ENCODE results near the gene ANTXR2.

ANTXR2 gene

DNA sequence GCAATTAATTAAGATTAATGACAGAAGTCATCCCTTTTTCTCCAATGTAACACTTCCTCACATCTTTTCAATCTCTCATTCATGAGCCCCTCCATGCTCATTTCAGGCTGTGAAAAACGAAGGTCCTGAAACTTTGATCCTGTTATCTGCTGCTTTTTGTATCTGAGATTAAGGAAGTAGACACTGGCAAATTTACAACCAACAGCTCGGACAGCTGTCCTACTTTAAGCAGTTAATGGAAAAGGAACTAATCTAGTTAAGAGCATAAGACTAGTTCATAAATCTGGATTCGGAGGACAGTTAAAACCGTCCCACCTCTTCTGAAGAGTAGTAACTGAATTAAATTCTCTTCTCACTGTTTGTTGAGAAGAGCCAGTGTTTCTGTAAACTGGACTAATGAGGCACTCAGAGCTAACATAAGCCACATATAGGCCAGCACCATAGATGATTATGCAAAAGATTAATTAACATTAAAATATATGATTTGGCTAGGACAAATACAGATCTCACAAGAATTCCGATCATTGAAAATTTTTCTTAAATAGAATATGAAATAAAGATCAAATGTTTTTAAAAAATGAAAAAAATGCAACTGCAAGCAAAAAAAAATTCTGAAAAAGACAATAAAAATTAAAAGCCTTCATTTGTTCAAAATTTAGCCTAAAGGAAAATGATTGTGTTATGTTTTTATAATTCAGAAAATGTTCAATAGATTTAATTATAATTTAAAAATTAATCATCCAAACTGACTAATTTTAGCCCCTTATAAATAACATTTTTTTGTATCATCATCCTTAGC lies 114.4 kb downstream of the ANTXR2 start:
- Histone ChIP-seq H3K79me2 (ENCODE audit: control insufficient read depth, insufficient read depth, low read length) (no peaks in the 10 kb centered on the region), H3K27me3 (ENCODE audit: insufficient read depth, low read length, poor library complexity) (no peaks in the 10 kb centered on the region), H2BK120ac (ENCODE audit: low read depth, low read length) (no peak overlapping the region), H3K27ac (ENCODE audit: low read depth, low read length) (no peak overlapping the region), H2BK15ac (replicated peaks; ENCODE audit: low read depth) (no peak overlapping the region), H3K4me2 (ENCODE audit: low read length) (no peak overlapping the region), H3K56ac (ENCODE audit: low read length) (no peak overlapping the region), H3K36me3 (ENCODE audit: control insufficient read depth, insufficient read depth, low read length) (no peaks in the 10 kb centered on the region), H3K4me1 (ENCODE audit: control insufficient read depth, low read depth, low read length) (no peaks in the 10 kb centered on the region), H4K8ac (ENCODE audit: low read depth, low read length) (no peak overlapping the region), H3K23ac (ENCODE audit: low read length) (no peak overlapping the region), H2BK5ac (ENCODE audit: low read length) (no peak overlapping the region), H4K5ac (ENCODE audit: low read length) (no peak overlapping the region), H3K18ac (ENCODE audit: low read length) (no peak overlapping the region), H3K4ac (ENCODE audit: low read depth, low read length) (no peak overlapping the region), H2AK5ac (ENCODE audit: low read length) (no peak overlapping the region), H3K79me1 (ENCODE audit: low read length) (no peaks in the 10 kb centered on the region), H3K4me3 (ENCODE audit: low read length) (no peak overlapping the region), H3K9ac (ENCODE audit: low read length) (no peak overlapping the region)
- DNase-seq = peak; percentile 23
- WGBS (ENCODE audit: extremely low coverage, insufficient coverage, low lambda C conversion rate) = no CpG with 5 or more reads among the region's 5 CpGs

DNA sequence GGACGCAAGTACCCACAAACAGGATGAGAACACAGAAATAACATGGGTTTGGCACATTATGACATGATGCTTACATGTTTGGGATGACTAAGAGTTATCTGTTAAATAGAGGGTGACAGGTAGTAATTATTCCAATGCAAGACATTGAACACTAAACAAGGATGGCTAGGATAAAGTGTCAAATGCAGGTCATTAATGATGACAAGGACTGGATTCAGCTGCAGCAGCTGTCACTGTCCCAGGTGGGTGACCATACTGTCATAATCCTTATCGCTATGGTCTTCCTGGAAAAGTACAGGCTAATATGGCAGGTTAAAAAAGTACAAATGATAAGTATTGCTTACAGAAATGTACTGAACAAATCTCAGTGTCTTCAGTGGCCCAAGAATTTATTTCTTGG lies 123.9 kb downstream of the ANTXR2 start:
- Histone ChIP-seq H2BK15ac (replicated peaks; ENCODE audit: low read depth) (no peak overlapping the region), H3K4me3 (ENCODE audit: low read length) (no peak overlapping the region), H3K4ac (ENCODE audit: low read depth, low read length) (no peak overlapping the region), H2BK5ac (ENCODE audit: low read length) (no peak overlapping the region), H3K23ac (ENCODE audit: low read length) (no peak overlapping the region), H3K79me1 (ENCODE audit: low read length) (no peaks in the 10 kb centered on the region), H2AK5ac (ENCODE audit: low read length) (no peak overlapping the region), H3K79me2 (ENCODE audit: control insufficient read depth, insufficient read depth, low read length) (no peaks in the 10 kb centered on the region), H3K4me1 (ENCODE audit: control insufficient read depth, low read depth, low read length) (no peaks in the 10 kb centered on the region), H3K36me3 (ENCODE audit: control insufficient read depth, insufficient read depth, low read length) (no peaks in the 10 kb centered on the region), H3K4me2 (ENCODE audit: low read length) (no peak overlapping the region), H4K5ac (ENCODE audit: low read length) (no peak overlapping the region), H3K9ac (ENCODE audit: low read length) (no peak overlapping the region), H4K8ac (ENCODE audit: low read depth, low read length) (no peak overlapping the region), H3K56ac (ENCODE audit: low read length) (no peak overlapping the region), H3K27me3 (ENCODE audit: insufficient read depth, low read length, poor library complexity) (no peaks in the 10 kb centered on the region), H2BK120ac (ENCODE audit: low read depth, low read length) (no peak overlapping the region), H3K18ac (ENCODE audit: low read length) (no peak overlapping the region), H3K27ac (ENCODE audit: low read depth, low read length) (no peak overlapping the region)
- no CpG with 5 or more reads among the region's 2 CpGs for WGBS (ENCODE audit: extremely low coverage, insufficient coverage, low lambda C conversion rate)
- no peak for DNase-seq

DNA sequence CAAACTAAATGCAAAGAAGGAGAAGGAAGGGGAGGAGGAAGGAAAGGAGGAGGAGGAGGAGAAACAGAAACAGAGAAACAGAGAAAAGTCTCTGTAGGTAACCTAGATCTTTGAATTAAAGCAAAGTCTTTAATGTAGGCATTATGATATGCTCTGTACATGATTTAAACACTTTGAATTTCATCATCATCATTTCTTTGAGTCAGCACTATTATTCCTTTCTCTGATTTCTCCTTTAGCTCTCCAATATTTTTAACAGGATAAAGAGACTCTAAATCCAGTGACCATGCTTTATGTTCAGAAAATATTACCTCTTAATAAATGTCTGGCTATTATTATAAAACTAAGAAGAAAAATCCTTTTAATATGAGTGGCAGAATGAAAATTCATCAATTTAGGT lies 124.3 kb downstream of the ANTXR2 start:
- no peak for DNase-seq
- H3K79me1 ChIP-seq (ENCODE audit: low read length) = no peaks in the 10 kb centered on the region
- H3K56ac ChIP-seq (ENCODE audit: low read length) = no peak overlapping the region
- H3K27me3 ChIP-seq (ENCODE audit: insufficient read depth, low read length, poor library complexity) = no peaks in the 10 kb centered on the region
- no peak overlapping the region for H3K9ac ChIP-seq (ENCODE audit: low read length)
- H3K4me3 ChIP-seq (ENCODE audit: low read length) = no peak overlapping the region
- H3K4me2 ChIP-seq (ENCODE audit: low read length) = no peak overlapping the region
- no peak overlapping the region for H2BK120ac ChIP-seq (ENCODE audit: low read depth, low read length)
- H4K8ac ChIP-seq (ENCODE audit: low read depth, low read length) = no peak overlapping the region
- no peak overlapping the region for H2BK15ac ChIP-seq (replicated peaks; ENCODE audit: low read depth)
- no peak overlapping the region for H3K27ac ChIP-seq (ENCODE audit: low read depth, low read length)
- no peak overlapping the region for H3K23ac ChIP-seq (ENCODE audit: low read length)
- H2AK5ac ChIP-seq (ENCODE audit: low read length) = no peak overlapping the region
- H2BK5ac ChIP-seq (ENCODE audit: low read length) = no peak overlapping the region
- H3K18ac ChIP-seq (ENCODE audit: low read length) = no peak overlapping the region
- no peaks in the 10 kb centered on the region for H3K36me3 ChIP-seq (ENCODE audit: control insufficient read depth, insufficient read depth, low read length)
- H3K4me1 ChIP-seq (ENCODE audit: control insufficient read depth, low read depth, low read length) = no peaks in the 10 kb centered on the region
- no peak overlapping the region for H3K4ac ChIP-seq (ENCODE audit: low read depth, low read length)
- no peak overlapping the region for H4K5ac ChIP-seq (ENCODE audit: low read length)
- H3K79me2 ChIP-seq (ENCODE audit: control insufficient read depth, insufficient read depth, low read length) = no peaks in the 10 kb centered on the region

DNA sequence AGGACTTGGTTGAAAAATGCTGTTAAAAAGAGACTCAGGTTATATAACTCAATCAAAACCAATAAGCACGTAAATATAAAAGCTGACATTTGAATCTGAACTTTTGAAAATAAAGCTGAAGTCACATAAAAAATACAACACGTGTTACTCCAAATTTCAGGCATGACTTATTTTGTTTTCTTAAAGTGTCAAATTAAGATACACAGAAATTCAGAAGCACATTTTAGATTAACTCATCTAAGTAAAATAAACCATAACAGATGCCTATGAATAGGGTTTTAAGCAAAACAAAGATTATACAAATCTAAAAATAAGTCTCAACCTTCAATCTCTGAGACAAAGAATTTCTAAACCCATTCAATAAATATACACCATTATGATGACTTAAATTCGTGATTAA lies 124.8 kb downstream of the ANTXR2 start:
- no peak overlapping the region for H4K5ac ChIP-seq (ENCODE audit: low read length)
- DNase-seq = no peak
- no peaks in the 10 kb centered on the region for H3K79me2 ChIP-seq (ENCODE audit: control insufficient read depth, insufficient read depth, low read length)
- no peaks in the 10 kb centered on the region for H3K4me1 ChIP-seq (ENCODE audit: control insufficient read depth, low read depth, low read length)
- H2AK5ac ChIP-seq (ENCODE audit: low read length) = no peak overlapping the region
- no peak overlapping the region for H4K8ac ChIP-seq (ENCODE audit: low read depth, low read length)
- no peak overlapping the region for H2BK120ac ChIP-seq (ENCODE audit: low read depth, low read length)
- no peak overlapping the region for H3K4me3 ChIP-seq (ENCODE audit: low read length)
- no peak overlapping the region for H2BK5ac ChIP-seq (ENCODE audit: low read length)
- H3K4ac ChIP-seq (ENCODE audit: low read depth, low read length) = no peak overlapping the region
- no peak overlapping the region for H3K56ac ChIP-seq (ENCODE audit: low read length)
- no peaks in the 10 kb centered on the region for H3K27me3 ChIP-seq (ENCODE audit: insufficient read depth, low read length, poor library complexity)
- no peak overlapping the region for H3K23ac ChIP-seq (ENCODE audit: low read length)
- no CpG with 5 or more reads among the region's 3 CpGs for WGBS (ENCODE audit: extremely low coverage, insufficient coverage, low lambda C conversion rate)
- no peak overlapping the region for H3K9ac ChIP-seq (ENCODE audit: low read length)
- H3K18ac ChIP-seq (ENCODE audit: low read length) = no peak overlapping the region
- no peak overlapping the region for H3K4me2 ChIP-seq (ENCODE audit: low read length)
- no peak overlapping the region for H3K27ac ChIP-seq (ENCODE audit: low read depth, low read length)
- no peaks in the 10 kb centered on the region for H3K79me1 ChIP-seq (ENCODE audit: low read length)
- no peaks in the 10 kb centered on the region for H3K36me3 ChIP-seq (ENCODE audit: control insufficient read depth, insufficient read depth, low read length)
- no peak overlapping the region for H2BK15ac ChIP-seq (replicated peaks; ENCODE audit: low read depth)

DNA sequence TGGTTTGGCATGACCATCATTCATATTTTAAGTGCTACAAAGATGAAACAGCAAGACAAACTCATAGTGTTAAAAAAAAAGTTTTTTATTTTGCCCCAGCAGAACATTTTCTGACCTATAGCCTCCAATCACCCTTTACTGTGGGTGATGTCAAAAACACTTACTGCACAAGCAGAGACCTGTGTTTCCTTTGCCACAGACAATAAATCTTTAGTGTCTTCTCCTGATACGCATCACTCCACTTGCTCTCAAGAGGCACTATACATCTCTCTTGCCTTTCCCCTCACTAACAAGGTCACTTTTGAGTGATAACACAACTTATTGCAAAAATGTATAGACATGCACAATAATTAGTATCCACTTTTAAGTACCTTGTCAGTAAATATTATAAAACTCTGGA lies 125.6 kb downstream of the ANTXR2 start:
- Histone ChIP-seq H4K8ac (ENCODE audit: low read depth, low read length) (no peak overlapping the region), H3K23ac (ENCODE audit: low read length) (no peak overlapping the region), H3K4me2 (ENCODE audit: low read length) (no peak overlapping the region), H3K36me3 (ENCODE audit: control insufficient read depth, insufficient read depth, low read length) (no peaks in the 10 kb centered on the region), H2BK120ac (ENCODE audit: low read depth, low read length) (no peak overlapping the region), H3K18ac (ENCODE audit: low read length) (no peak overlapping the region), H3K79me2 (ENCODE audit: control insufficient read depth, insufficient read depth, low read length) (no peaks in the 10 kb centered on the region), H4K5ac (ENCODE audit: low read length) (no peak overlapping the region), H3K27ac (ENCODE audit: low read depth, low read length) (no peak overlapping the region), H2BK15ac (replicated peaks; ENCODE audit: low read depth) (no peak overlapping the region), H3K4me1 (ENCODE audit: control insufficient read depth, low read depth, low read length) (no peaks in the 10 kb centered on the region), H3K4ac (ENCODE audit: low read depth, low read length) (no peak overlapping the region), H3K56ac (ENCODE audit: low read length) (no peak overlapping the region), H3K79me1 (ENCODE audit: low read length) (no peaks in the 10 kb centered on the region), H3K4me3 (ENCODE audit: low read length) (no peak overlapping the region), H2BK5ac (ENCODE audit: low read length) (no peak overlapping the region), H3K9ac (ENCODE audit: low read length) (no peak overlapping the region), H2AK5ac (ENCODE audit: low read length) (no peak overlapping the region), H3K27me3 (ENCODE audit: insufficient read depth, low read length, poor library complexity) (no peaks in the 10 kb centered on the region)
- no CpG with 5 or more reads among the region's 1 CpG for WGBS (ENCODE audit: extremely low coverage, insufficient coverage, low lambda C conversion rate)
- DNase-seq = no peak

DNA sequence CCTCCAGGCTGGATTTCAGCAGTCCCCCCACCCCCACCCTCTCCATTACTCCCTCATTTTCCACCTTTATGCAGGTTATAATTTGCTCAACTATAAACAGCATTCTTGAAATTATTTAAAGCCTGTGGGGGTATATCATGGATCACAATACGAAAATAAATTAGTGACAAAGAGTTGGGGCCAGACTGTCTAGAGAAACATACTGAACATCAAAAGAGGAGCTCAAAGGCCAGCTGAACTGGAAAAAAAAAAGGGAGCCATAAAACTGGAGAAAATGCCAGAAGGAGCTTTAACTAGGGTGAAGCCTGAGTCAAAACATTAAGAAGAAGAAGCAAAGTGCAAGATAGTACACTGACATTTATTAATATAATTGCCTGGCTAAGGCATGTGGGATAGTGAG lies 137.8 kb downstream of the ANTXR2 start:
- Histone ChIP-seq H3K56ac (ENCODE audit: low read length) (no peak overlapping the region), H4K5ac (ENCODE audit: low read length) (no peak overlapping the region), H3K4ac (ENCODE audit: low read depth, low read length) (no peak overlapping the region), H3K27ac (ENCODE audit: low read depth, low read length) (no peak overlapping the region), H2BK15ac (replicated peaks; ENCODE audit: low read depth) (no peak overlapping the region), H3K23ac (ENCODE audit: low read length) (no peak overlapping the region), H2AK5ac (ENCODE audit: low read length) (no peak overlapping the region), H3K79me1 (ENCODE audit: low read length) (no peaks in the 10 kb centered on the region), H4K8ac (ENCODE audit: low read depth, low read length) (no peak overlapping the region), H2BK120ac (ENCODE audit: low read depth, low read length) (no peak overlapping the region), H3K79me2 (ENCODE audit: control insufficient read depth, insufficient read depth, low read length) (no peaks in the 10 kb centered on the region), H3K4me3 (ENCODE audit: low read length) (no peak overlapping the region), H3K27me3 (ENCODE audit: insufficient read depth, low read length, poor library complexity) (no peaks in the 10 kb centered on the region), H3K18ac (ENCODE audit: low read length) (no peak overlapping the region), H2BK5ac (ENCODE audit: low read length) (no peak overlapping the region), H3K4me1 (ENCODE audit: control insufficient read depth, low read depth, low read length) (no peaks in the 10 kb centered on the region), H3K36me3 (ENCODE audit: control insufficient read depth, insufficient read depth, low read length) (no peaks in the 10 kb centered on the region), H3K9ac (ENCODE audit: low read length) (no peak overlapping the region), H3K4me2 (ENCODE audit: low read length) (no peak overlapping the region)
- no peak for DNase-seq
- no CpG with 5 or more reads among the region's 1 CpG for WGBS (ENCODE audit: extremely low coverage, insufficient coverage, low lambda C conversion rate)
